Measurements from ENCODE around the gene EMC1. TPM values are rescaled to one million over a fixed set of nuclear protein-coding genes. Genes with fewer than 3 reads are reported as not detected.
"Not testable (repeated sequence)": the region's sequence is repeated elsewhere in the genome, so short reads cannot be mapped to it uniquely, and the experiment has no call there.

The EMC1 gene
- total and polyA plus RNA-seq, 4 donors, result 14.0 to 35.0 (median 26.5) TPM

GRCh38 chr1:19229828-19230325 lies 21.4 kb downstream of the EMC1 start:
- H3K4me1 ChIP-seq (ENCODE audit: control insufficient read depth in 1 of 2, insufficient read depth in 2 of 2, low read length in 2 of 2), result peaks cover 0 to 3% of the 10 kb centered on the region in 2 donors
- 85 to 87% methylated on average over 6 of the region's 6 CpGs for WGBS, 2 donors
- ATAC-seq (ENCODE audit: low FRiP score), result no peak

GRCh38 chr1:19229229-19229628 lies 22.1 kb downstream of the EMC1 start:
- H3K27ac ChIP-seq (ENCODE audit: low read depth in 1 of 2, low read length in 2 of 2), result no peak overlapping the region
- H3K27me3 ChIP-seq (ENCODE audit: control insufficient read depth in 1 of 2, insufficient read depth in 2 of 2, low read length in 1 of 2), result no peaks in the 10 kb centered on the region
- peaks cover 0 to 3% of the 10 kb centered on the region in 2 donors for H3K4me1 ChIP-seq (ENCODE audit: control insufficient read depth in 1 of 2, insufficient read depth in 2 of 2, low read length in 2 of 2)
- peaks cover 3 to 18% of the 10 kb centered on the region in 2 donors for H3K36me3 ChIP-seq (ENCODE audit: control insufficient read depth in 1 of 2, insufficient read depth in 2 of 2, low read length in 1 of 2)
- ATAC-seq (ENCODE audit: low FRiP score) (no peak), DNase-seq (no peak)
- intact Hi-C loops (cut with DNase I), result no loop called here
- H3K9me3 ChIP-seq (ENCODE audit: control insufficient read depth, low read length), result no peaks in the 10 kb centered on the region
- H3K4me3 ChIP-seq (ENCODE audit: low read length in 2 of 2), result no peak overlapping the region
- 67 to 81% methylated on average over 3 of the region's 3 CpGs for whole genome bisulfite sequencing, 2 donors

More at GRCh38 chr1:19229828-19230325, 21.4 kb downstream of the EMC1 start:
- Histone ChIP-seq H3K27ac (ENCODE audit: low read depth in 1 of 2, low read length in 2 of 2) (no peak overlapping the region), H3K9me3 (ENCODE audit: control insufficient read depth, low read length) (no peaks in the 10 kb centered on the region), H3K4me3 (ENCODE audit: low read length in 2 of 2) (no peak overlapping the region), H3K27me3 (ENCODE audit: control insufficient read depth in 1 of 2, insufficient read depth in 2 of 2, low read length in 1 of 2) (no peaks in the 10 kb centered on the region), H3K36me3 (ENCODE audit: control insufficient read depth in 1 of 2, insufficient read depth in 2 of 2, low read length in 1 of 2) (peaks cover 3 to 18% of the 10 kb centered on the region in 2 donors)
- intact Hi-C loops (cut with DNase I), result no loop called here
- DNase-seq, result no peak

- WGBS, 2 donors, result 86 to 87% methylated on average over 15 of the region's 15 CpGs
- peaks cover 3 to 12% of the 10 kb centered on the region in 2 donors for H3K36me3 ChIP-seq (ENCODE audit: control insufficient read depth in 1 of 2, insufficient read depth in 2 of 2, low read length in 1 of 2)
These were observed 28.1 kb downstream of the EMC1 start for GRCh38 chr1:19222979-19223824.

GRCh38 chr1:19222573-19222972 lies 28.8 kb downstream of the EMC1 start:
- Histone ChIP-seq H3K9me3 (ENCODE audit: control insufficient read depth, low read length) (no peaks in the 10 kb centered on the region), H3K4me3 (ENCODE audit: low read length in 2 of 2) (no peak overlapping the region), H3K36me3 (ENCODE audit: control insufficient read depth in 1 of 2, insufficient read depth in 2 of 2, low read length in 1 of 2) (peaks cover 3 to 12% of the 10 kb centered on the region in 2 donors), H3K4me1 (ENCODE audit: control insufficient read depth in 1 of 2, insufficient read depth in 2 of 2, low read length in 2 of 2) (no peaks in the 10 kb centered on the region), H3K27ac (ENCODE audit: low read depth in 1 of 2, low read length in 2 of 2) (no peak overlapping the region), H3K27me3 (ENCODE audit: control insufficient read depth in 1 of 2, insufficient read depth in 2 of 2, low read length in 1 of 2) (no peaks in the 10 kb centered on the region)
- 93 to 95% methylated on average over 11 of the region's 11 CpGs for WGBS, 2 donors
- intact Hi-C loops (cut with DNase I), result no loop called here
- no peak for DNase-seq
- ATAC-seq (ENCODE audit: low FRiP score), result no peak

More at GRCh38 chr1:19222979-19223824, 28.1 kb downstream of the EMC1 start:
- intact Hi-C loops (cut with DNase I), result no loop called here
- Histone ChIP-seq H3K4me1 (ENCODE audit: control insufficient read depth in 1 of 2, insufficient read depth in 2 of 2, low read length in 2 of 2) (no peaks in the 10 kb centered on the region), H3K9me3 (ENCODE audit: control insufficient read depth, low read length) (no peaks in the 10 kb centered on the region), H3K27me3 (ENCODE audit: control insufficient read depth in 1 of 2, insufficient read depth in 2 of 2, low read length in 1 of 2) (no peaks in the 10 kb centered on the region), H3K4me3 (ENCODE audit: low read length in 2 of 2) (no peak overlapping the region), H3K27ac (ENCODE audit: low read depth in 1 of 2, low read length in 2 of 2) (no peak overlapping the region)
- DNase-seq, result no peak
- ATAC-seq (ENCODE audit: low FRiP score), result no peak

GRCh38 chr1:19220991-19221390 lies 30.3 kb downstream of the EMC1 start:
- H3K36me3 ChIP-seq (ENCODE audit: control insufficient read depth in 1 of 2, insufficient read depth in 2 of 2, low read length in 1 of 2), result peaks cover 0 to 10% of the 10 kb centered on the region in 2 donors
- no peaks in the 10 kb centered on the region for H3K9me3 ChIP-seq (ENCODE audit: control insufficient read depth, low read length)
- intact Hi-C loops (cut with DNase I), result no loop called here
- H3K4me1 ChIP-seq (ENCODE audit: control insufficient read depth in 1 of 2, insufficient read depth in 2 of 2, low read length in 2 of 2), result no peaks in the 10 kb centered on the region
- 82 to 83% methylated on average over 7 of the region's 7 CpGs for WGBS, 2 donors
- ATAC-seq (ENCODE audit: low FRiP score), result no peak
- H3K4me3 ChIP-seq (ENCODE audit: low read length in 2 of 2), result no peak overlapping the region
- H3K27me3 ChIP-seq (ENCODE audit: control insufficient read depth in 1 of 2, insufficient read depth in 2 of 2, low read length in 1 of 2), result no peaks in the 10 kb centered on the region
- no peak for DNase-seq
- no peak overlapping the region for H3K27ac ChIP-seq (ENCODE audit: low read depth in 1 of 2, low read length in 2 of 2)

GRCh38 chr1:19220080-19220846 lies 31.1 kb downstream of the EMC1 start:
- Histone ChIP-seq H3K9me3 (ENCODE audit: control insufficient read depth, low read length) (no peaks in the 10 kb centered on the region), H3K36me3 (ENCODE audit: control insufficient read depth in 1 of 2, insufficient read depth in 2 of 2, low read length in 1 of 2) (peaks cover 0 to 7% of the 10 kb centered on the region in 2 donors), H3K4me3 (ENCODE audit: low read length in 2 of 2) (no peak overlapping the region), H3K4me1 (ENCODE audit: control insufficient read depth in 1 of 2, insufficient read depth in 2 of 2, low read length in 2 of 2) (no peaks in the 10 kb centered on the region), H3K27me3 (ENCODE audit: control insufficient read depth in 1 of 2, insufficient read depth in 2 of 2, low read length in 1 of 2) (no peaks in the 10 kb centered on the region), H3K27ac (ENCODE audit: low read depth in 1 of 2, low read length in 2 of 2) (no peak overlapping the region)
- 70 to 73% methylated on average over 8 of the region's 8 CpGs for WGBS, 2 donors
- DNase-seq (no peak), ATAC-seq (ENCODE audit: low FRiP score) (no peak)
- intact Hi-C loops (cut with DNase I), result no loop called here

- Histone ChIP-seq H3K4me3 (ENCODE audit: low read length in 2 of 2) (no peak overlapping the region), H3K27me3 (ENCODE audit: control insufficient read depth in 1 of 2, insufficient read depth in 2 of 2, low read length in 1 of 2) (no peaks in the 10 kb centered on the region), H3K4me1 (ENCODE audit: control insufficient read depth in 1 of 2, insufficient read depth in 2 of 2, low read length in 2 of 2) (no peaks in the 10 kb centered on the region), H3K9me3 (ENCODE audit: control insufficient read depth, low read length) (no peaks in the 10 kb centered on the region), H3K27ac (ENCODE audit: low read depth in 1 of 2, low read length in 2 of 2) (no peak overlapping the region), H3K36me3 (ENCODE audit: control insufficient read depth in 1 of 2, insufficient read depth in 2 of 2, low read length in 1 of 2) (peaks cover 0 to 7% of the 10 kb centered on the region in 2 donors)
- ATAC-seq (ENCODE audit: low FRiP score) (no peak), DNase-seq (no peak)
- intact Hi-C loops (cut with DNase I), result no loop called here
- WGBS, 2 donors, result 82 to 86% methylated on average over 7 of the region's 7 CpGs
These were observed 31.9 kb downstream of the EMC1 start for GRCh38 chr1:19219451-19219850.

- ATAC-seq (ENCODE audit: low FRiP score); H3K27ac ChIP-seq (ENCODE audit: low read depth in 1 of 2, low read length in 2 of 2); intact Hi-C loops (cut with DNase I); H3K9me3 ChIP-seq (ENCODE audit: control insufficient read depth, low read length); H3K27me3 ChIP-seq (ENCODE audit: control insufficient read depth in 1 of 2, insufficient read depth in 2 of 2, low read length in 1 of 2); H3K4me1 ChIP-seq (ENCODE audit: control insufficient read depth in 1 of 2, insufficient read depth in 2 of 2, low read length in 2 of 2); DNase-seq; H3K4me3 ChIP-seq (ENCODE audit: low read length in 2 of 2); H3K36me3 ChIP-seq (ENCODE audit: control insufficient read depth in 1 of 2, insufficient read depth in 2 of 2, low read length in 1 of 2): not testable (repeated sequence)
- WGBS, 2 donors, result 94 to 95% methylated on average over 4 of the region's 4 CpGs
These were observed 34.7 kb downstream of the EMC1 start for GRCh38 chr1:19216585-19216984.

Measured in aorta (tissue), 5 donors.